Measurements from ENCODE around the gene KRTAP10-7. TPM values are rescaled to one million over a fixed set of nuclear protein-coding genes. Genes with fewer than 3 reads are reported as not detected.

The KRTAP10-7 gene
- total and polyA plus RNA-seq, 2 of the 13 experiments (the other 11 are each of a cell fraction or from before 2014, with no cell fraction given) = not detected

DNA sequence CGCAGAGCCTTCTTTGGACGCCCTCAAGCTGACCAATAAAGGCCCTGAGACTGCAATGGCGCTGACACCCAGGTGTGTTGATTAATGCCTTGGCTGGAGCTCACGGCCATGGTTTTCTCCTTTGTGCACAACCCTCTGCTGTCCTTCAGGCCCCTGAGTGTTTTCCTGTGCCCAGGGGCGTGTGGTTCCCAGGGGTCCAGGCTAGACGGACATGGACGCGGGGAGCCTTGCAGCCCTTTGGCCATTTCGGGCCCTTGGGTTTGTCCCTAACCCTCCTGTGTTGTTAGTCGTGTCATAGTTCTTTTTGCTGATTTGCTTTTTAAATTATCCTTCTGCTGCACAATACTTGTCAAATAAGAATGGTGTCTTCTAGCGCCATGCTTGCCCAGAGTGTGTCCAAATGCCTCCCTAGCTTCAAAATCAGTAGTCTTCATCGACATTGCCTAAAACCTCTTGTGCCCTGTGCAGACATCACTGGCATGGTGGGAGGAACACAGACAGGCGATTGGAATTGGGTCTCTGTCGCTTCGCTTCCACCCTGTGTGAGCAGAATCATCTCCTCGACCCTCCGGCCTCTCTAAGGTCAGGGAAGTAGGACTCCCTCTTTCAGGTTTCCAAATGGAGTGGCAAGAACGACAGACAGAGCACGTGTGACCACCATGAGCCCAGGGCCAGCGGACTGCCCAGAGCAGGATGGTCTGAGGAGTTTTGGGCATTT lies 24.9 kb upstream of the KRTAP10-7 start:
- FAIRE-seq (no peak), ATAC-seq (no peak; the same call in 2 of the 3 replicates), DNase-seq (ENCODE audit: low spot score) (no peak)
- no peaks in the 10 kb centered on the region for H3K36me3 ChIP-seq (replicated peaks in 1 of 2; ENCODE audit: control insufficient read depth in 1 of 2, insufficient read depth in 2 of 2, low read length in 2 of 2)
- 94% methylated on average over 16 of the region's 20 CpGs for WGBS (ENCODE audit: low lambda C conversion rate)
- CTCF ChIA-PET (ENCODE audit: low intra/inter-chr PET ratio, low total read pairs) = no interaction called here
- peaks cover 14% of the 10 kb centered on the region for H3K9me3 ChIP-seq (ENCODE audit: low read length)
- H3K27ac ChIP-seq (ENCODE audit: extremely low read length, insufficient read depth, low read length) = peak overlapping the region; percentile 32
- H4K20me1 ChIP-seq (ENCODE audit: insufficient read depth, low read length) = no peaks in the 10 kb centered on the region
- no peaks in the 10 kb centered on the region for H3K27me3 ChIP-seq (ENCODE audit: control insufficient read depth in 1 of 2, insufficient read depth in 2 of 2, low read length in 2 of 2)
- no TSS peak for BruUV-seq (replicated peaks)
- intact Hi-C loops (cut with micrococcal nuclease; ENCODE audit: unreplicated experiment) = no loop called here
- H3K9ac ChIP-seq (ENCODE audit: insufficient read depth, low read depth, low read length) = no peak overlapping the region
- H3K4me3 ChIP-seq (replicated peaks in 1 of 3; ENCODE audit: insufficient read depth in 1 of 3, low read depth in 2 of 3, low read length in 3 of 3) = no peak overlapping the region
- POLR2A ChIA-PET = no interaction called here
- H2AFZ ChIP-seq (ENCODE audit: low read length) = no peak overlapping the region
- in situ Hi-C loops (cut with HindIII; ENCODE audit: extremely low pct_ligation_motif_present, low pct_unique_long_range_greater_than_20kb) = no loop called here
- no peaks in the 10 kb centered on the region for H3K79me2 ChIP-seq (ENCODE audit: insufficient read depth, low read length)
- H3K4me2 ChIP-seq (ENCODE audit: low read depth, low read length) = peak overlapping the region; percentile 75
- peaks cover 32% of the 10 kb centered on the region for H3K4me1 ChIP-seq (ENCODE audit: insufficient read depth, low read length)
- TF ChIP-seq ZNF317 (CRISPR knock-in tag; IDR thresholded peaks at IDR 0.05) (0 out of 2 replicates have a peak, but pooled peaks have one; percentile 94), ZNF724P (CRISPR knock-in tag; IDR thresholded peaks at IDR 0.05; ENCODE audit: borderline replicate concordance) (0 out of 2 replicates have a peak, but pooled peaks have one; percentile 8), ZMYM2 (CRISPR knock-in tag; IDR thresholded peaks at IDR 0.05) (0 out of 2 replicates have a peak, but pooled peaks have one; percentile 7), RNF2 (conservative IDR thresholded peaks at IDR 0.05; ENCODE audit: low read depth) (no peak), ZNF850 (CRISPR knock-in tag; conservative IDR thresholded peaks at IDR 0.05) (no peak), SRY (CRISPR knock-in tag; IDR thresholded peaks at IDR 0.05) (0 out of 2 replicates have a peak, but pooled peaks have one; percentile 31)
- TF ChIP-seq, protein P1, sequence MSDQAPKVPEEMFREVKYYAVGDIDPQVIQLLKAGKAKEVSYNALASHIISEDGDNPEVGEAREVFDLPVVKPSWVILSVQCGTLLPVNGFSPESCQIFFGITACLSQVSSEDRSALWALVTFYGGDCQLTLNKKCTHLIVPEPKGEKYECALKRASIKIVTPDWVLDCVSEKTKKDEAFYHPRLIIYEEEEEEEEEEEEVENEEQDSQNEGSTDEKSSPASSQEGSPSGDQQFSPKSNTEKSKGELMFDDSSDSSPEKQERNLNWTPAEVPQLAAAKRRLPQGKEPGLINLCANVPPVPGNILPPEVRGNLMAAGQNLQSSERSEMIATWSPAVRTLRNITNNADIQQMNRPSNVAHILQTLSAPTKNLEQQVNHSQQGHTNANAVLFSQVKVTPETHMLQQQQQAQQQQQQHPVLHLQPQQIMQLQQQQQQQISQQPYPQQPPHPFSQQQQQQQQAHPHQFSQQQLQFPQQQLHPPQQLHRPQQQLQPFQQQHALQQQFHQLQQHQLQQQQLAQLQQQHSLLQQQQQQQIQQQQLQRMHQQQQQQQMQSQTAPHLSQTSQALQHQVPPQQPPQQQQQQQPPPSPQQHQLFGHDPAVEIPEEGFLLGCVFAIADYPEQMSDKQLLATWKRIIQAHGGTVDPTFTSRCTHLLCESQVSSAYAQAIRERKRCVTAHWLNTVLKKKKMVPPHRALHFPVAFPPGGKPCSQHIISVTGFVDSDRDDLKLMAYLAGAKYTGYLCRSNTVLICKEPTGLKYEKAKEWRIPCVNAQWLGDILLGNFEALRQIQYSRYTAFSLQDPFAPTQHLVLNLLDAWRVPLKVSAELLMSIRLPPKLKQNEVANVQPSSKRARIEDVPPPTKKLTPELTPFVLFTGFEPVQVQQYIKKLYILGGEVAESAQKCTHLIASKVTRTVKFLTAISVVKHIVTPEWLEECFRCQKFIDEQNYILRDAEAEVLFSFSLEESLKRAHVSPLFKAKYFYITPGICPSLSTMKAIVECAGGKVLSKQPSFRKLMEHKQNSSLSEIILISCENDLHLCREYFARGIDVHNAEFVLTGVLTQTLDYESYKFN (CRISPR knock-in tag; conservative IDR thresholded peaks at IDR 0.05) = peak; percentile 8; the same call in 1 of the 2 replicates
- TF ChIP-seq, protein P2, sequence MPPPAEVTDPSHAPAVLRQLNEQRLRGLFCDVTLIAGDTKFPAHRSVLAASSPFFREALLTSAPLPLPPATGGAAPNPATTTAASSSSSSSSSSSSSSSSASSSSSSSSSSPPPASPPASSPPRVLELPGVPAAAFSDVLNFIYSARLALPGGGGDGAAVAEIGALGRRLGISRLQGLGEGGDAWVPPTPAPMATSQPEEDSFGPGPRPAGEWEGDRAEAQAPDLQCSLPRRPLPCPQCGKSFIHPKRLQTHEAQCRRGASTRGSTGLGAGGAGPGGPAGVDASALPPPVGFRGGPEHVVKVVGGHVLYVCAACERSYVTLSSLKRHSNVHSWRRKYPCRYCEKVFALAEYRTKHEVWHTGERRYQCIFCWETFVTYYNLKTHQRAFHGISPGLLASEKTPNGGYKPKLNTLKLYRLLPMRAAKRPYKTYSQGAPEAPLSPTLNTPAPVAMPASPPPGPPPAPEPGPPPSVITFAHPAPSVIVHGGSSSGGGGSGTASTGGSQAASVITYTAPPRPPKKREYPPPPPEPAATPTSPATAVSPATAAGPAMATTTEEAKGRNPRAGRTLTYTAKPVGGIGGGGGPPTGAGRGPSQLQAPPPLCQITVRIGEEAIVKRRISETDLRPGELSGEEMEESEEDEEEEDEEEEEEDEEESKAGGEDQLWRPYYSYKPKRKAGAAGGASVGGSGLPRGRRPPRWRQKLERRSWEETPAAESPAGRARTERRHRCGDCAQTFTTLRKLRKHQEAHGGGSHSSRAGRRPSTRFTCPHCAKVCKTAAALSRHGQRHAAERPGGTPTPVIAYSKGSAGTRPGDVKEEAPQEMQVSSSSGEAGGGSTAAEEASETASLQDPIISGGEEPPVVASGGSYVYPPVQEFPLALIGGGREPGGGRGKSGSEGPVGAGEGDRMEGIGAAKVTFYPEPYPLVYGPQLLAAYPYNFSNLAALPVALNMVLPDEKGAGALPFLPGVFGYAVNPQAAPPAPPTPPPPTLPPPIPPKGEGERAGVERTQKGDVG (CRISPR knock-in tag; IDR thresholded peaks at IDR 0.05; ENCODE audit: borderline replicate concordance) = peak; percentile 10; the same call in 1 of the 2 replicates

All from HepG2 (cell line).